H9 (cell line): Measurements from ENCODE around the gene MITF. TPM values are rescaled to one million over a fixed set of nuclear protein-coding genes. Genes with fewer than 3 reads are reported as not detected.

Experiments
- DNase-seq: peaks from one replicate; pipeline ENCODE4 v3.0.0-alpha.2; 2017
- H2AFZ ChIP-seq: one replicate; pipeline ENCODE4 v1.6.1; 2013; ENCODE audit warnings: mild to moderate bottlenecking, low read length, control low read depth, moderate library complexity
- H2AK5ac ChIP-seq: 2 replicates; pipeline ENCODE4 v1.6.1; 2013; ENCODE audit warnings: low read length, control low read depth, mixed read lengths; ENCODE audit not compliant: insufficient read length
- H2BK120ac ChIP-seq: one replicate; pipeline ENCODE4 v1.6.1; 2013; ENCODE audit warnings: low read depth, mild to moderate bottlenecking, low read length, control low read depth, inconsistent platforms; ENCODE audit not compliant: poor library complexity, severe bottlenecking
- H2BK12ac ChIP-seq: 2 replicates; pipeline ENCODE4 v1.6.1; 2013; ENCODE audit warnings: low read length, control low read depth, mixed read lengths, low read depth; ENCODE audit not compliant: insufficient read length
- H2BK15ac ChIP-seq: 2 replicates; pipeline ENCODE4 v1.6.1; 2013; ENCODE audit warnings: low read depth, low read length, control low read depth
- H2BK20ac ChIP-seq: one replicate; pipeline ENCODE4 v1.6.1; 2013; ENCODE audit warnings: low read depth, mild to moderate bottlenecking, low read length, control low read depth, inconsistent platforms; ENCODE audit not compliant: poor library complexity, severe bottlenecking
- H2BK5ac ChIP-seq: 2 replicates; pipeline ENCODE4 v1.6.1; 2013; ENCODE audit warnings: low read length, control low read depth, mixed read lengths; ENCODE audit not compliant: insufficient read length
- H3K14ac ChIP-seq: 2 replicates; pipeline ENCODE4 v1.6.1; 2013; ENCODE audit warnings: low read length, control low read depth; ENCODE audit not compliant: insufficient read depth
- H3K18ac ChIP-seq: 2 replicates; pipeline ENCODE4 v1.6.1; 2013; ENCODE audit warnings: low read depth, mild to moderate bottlenecking, mixed read lengths, low read length, control low read depth; ENCODE audit not compliant: insufficient read length
- H3K23ac ChIP-seq: 2 replicates; pipeline ENCODE4 v1.6.1; 2013; ENCODE audit warnings: low read length, control low read depth, mixed read lengths, low read depth; ENCODE audit not compliant: insufficient read length
- H3K23me2 ChIP-seq: 2 replicates; pipeline ENCODE4 v1.6.1; 2013; ENCODE audit warnings: low read depth, mild to moderate bottlenecking, mixed read lengths, low read length, control low read depth; ENCODE audit not compliant: insufficient read length, poor library complexity, severe bottlenecking
- H3K27ac ChIP-seq: 2 replicates; pipeline ENCODE4 v1.5.1; 2013; ENCODE audit warnings: low read length, control low read depth, mixed read lengths, low read depth; ENCODE audit not compliant: insufficient read length
- H3K27me3 ChIP-seq: 2 replicates; pipeline ENCODE4 v1.6.1; 2013; ENCODE audit warnings: low read length, control low read depth, inconsistent platforms; ENCODE audit not compliant: insufficient read depth
- H3K4ac ChIP-seq: 2 replicates; pipeline ENCODE4 v1.6.1; 2013; ENCODE audit warnings: low read depth, mild to moderate bottlenecking, control low read depth, inconsistent platforms, low read length, moderate library complexity
- H3K4me1 ChIP-seq: 2 replicates; pipeline ENCODE4 v1.6.1; 2013; ENCODE audit warnings: low read length, control low read depth, inconsistent platforms; ENCODE audit not compliant: insufficient read depth
- H3K4me2 ChIP-seq: 2 replicates; pipeline ENCODE4 v1.6.1; 2013; ENCODE audit warnings: low read length, control low read depth, mixed read lengths; ENCODE audit not compliant: insufficient read length, insufficient read depth
- H3K56ac ChIP-seq: 2 replicates; pipeline ENCODE4 v1.6.1; 2013; ENCODE audit warnings: low read depth, mild to moderate bottlenecking, mixed read lengths, low read length, control low read depth; ENCODE audit not compliant: insufficient read length
- H3K79me1 ChIP-seq: 2 replicates; pipeline ENCODE4 v1.6.1; 2013; ENCODE audit warnings: low read depth, mild to moderate bottlenecking, moderate library complexity, low read length, control low read depth, inconsistent platforms; ENCODE audit not compliant: insufficient read depth, poor library complexity, severe bottlenecking
- H3K79me2 ChIP-seq: 2 replicates; pipeline ENCODE4 v1.6.1; 2013; ENCODE audit warnings: low read length, control low read depth, inconsistent platforms; ENCODE audit not compliant: insufficient read depth
- H3K9ac ChIP-seq: 2 replicates; pipeline ENCODE4 v1.6.1; 2013; ENCODE audit warnings: low read length, control low read depth, mixed read lengths; ENCODE audit not compliant: insufficient read length; ENCODE audit errors: extremely low read depth
- H3K9me3 ChIP-seq: one replicate; pipeline ENCODE4 v1.6.1; 2013; ENCODE audit warnings: low read depth, low read length, inconsistent platforms; ENCODE audit not compliant: control insufficient read depth
- H3T11ph ChIP-seq: one replicate; pipeline ENCODE4 v1.6.1; 2013; ENCODE audit warnings: mild to moderate bottlenecking, low read length, control low read depth, inconsistent platforms
- H4K20me1 ChIP-seq: one replicate; pipeline ENCODE4 v1.6.1; 2013; ENCODE audit not compliant: control insufficient read depth, insufficient read length, insufficient read depth
- H4K5ac ChIP-seq: 2 replicates; pipeline ENCODE4 v1.6.1; 2013; ENCODE audit warnings: low read depth, mild to moderate bottlenecking, mixed read lengths, low read length, control low read depth; ENCODE audit not compliant: insufficient read length
- H4K8ac ChIP-seq: replicated peaks from 2 replicates; pipeline ENCODE4 v1.6.1; 2013; ENCODE audit warnings: low read length, control low read depth, mixed read lengths, low read depth; ENCODE audit not compliant: insufficient read length
- H4K91ac ChIP-seq: 2 replicates; pipeline ENCODE4 v1.6.1; 2013; ENCODE audit warnings: low read depth, mild to moderate bottlenecking, moderate library complexity, mixed read lengths, low read length, control low read depth; ENCODE audit not compliant: insufficient read length
- H3K27ac Mint-ChIP-seq, 3 experiments: 2 replicates in 2 of 3; 3 replicates in 1 of 3; pipeline ENCODE4 v1.8.0; 2020 to 2021; ENCODE audit warnings: mixed read lengths in 3 of 3, mild to moderate bottlenecking in 1 of 3, moderate library complexity in 1 of 3
- H3K27me3 Mint-ChIP-seq: 2 replicates; pipeline ENCODE4 v1.8.0; 2021; ENCODE audit warnings: low read depth, mild to moderate bottlenecking, moderate library complexity, mixed read lengths
- H3K36me3 Mint-ChIP-seq, 3 experiments: 2 replicates in 2 of 3; 3 replicates in 1 of 3; pipeline ENCODE4 v1.8.0; 2020 to 2021; ENCODE audit warnings: low read depth in 3 of 3, mixed read lengths in 3 of 3; ENCODE audit not compliant: insufficient read depth in 1 of 3
- H3K4me1 Mint-ChIP-seq, 2 experiments: 2 replicates each; pipeline ENCODE4 v1.8.0; 2020; ENCODE audit warnings: mixed read lengths in 2 of 2
- H3K4me3 Mint-ChIP-seq, 2 experiments: 2 replicates in 1 of 2; 3 replicates in 1 of 2; pipeline ENCODE4 v1.8.0; 2020 to 2021; ENCODE audit warnings: mild to moderate bottlenecking in 2 of 2, mixed read lengths in 2 of 2, moderate library complexity in 1 of 2
- H3K9me3 Mint-ChIP-seq, 2 experiments: 2 replicates in 1 of 2; 3 replicates in 1 of 2; pipeline ENCODE4 v1.8.0; 2020; ENCODE audit warnings: mild to moderate bottlenecking in 2 of 2, mixed read lengths in 2 of 2, moderate library complexity in 1 of 2
- WGBS: extraction: QIAGEN DNeasy Blood & Tissue Kit; methylation state at CpG from one replicate; pipeline ENCODE4 v1.1.7; 2013; ENCODE audit warnings: missing lambda C conversion rate, low lambda C conversion rate, mixed read lengths; ENCODE audit not compliant: insufficient read length; ENCODE audit errors: extremely low coverage; 5-methylcytosine and 5-hydroxymethylcytosine counted together
- total RNA-seq: library from RNA; stranded (reverse); gene quantifications from 2 replicates; pipeline ENCODE4 v1.2.1, GENCODE V29; 2021
- TF ChIP-seq, protein P1 (sequence below): fragments of 200-600 bp; sonication (generic); conservative IDR thresholded peaks from 3 replicates; pipeline ENCODE4 v1.8.0; 2021; ENCODE audit warnings: antibody characterized with exemption, mild to moderate bottlenecking

The MITF gene
- total RNA-seq, 1 experiment from 2014 or later: 0.81 TPM

- H4K91ac ChIP-seq: no peak overlapping the region
- no peak overlapping the region for H4K8ac ChIP-seq
- no peak overlapping the region for H3K18ac ChIP-seq
- H3K79me2 ChIP-seq: no peaks in the 10 kb centered on the region
- no peaks in the 10 kb centered on the region for H4K20me1 ChIP-seq
- no peaks in the 10 kb centered on the region for H3K27me3 ChIP-seq
- no peak overlapping the region for H2BK20ac ChIP-seq
- no peaks in the 10 kb centered on the region for H3K9me3 Mint-ChIP-seq
- H3K27ac ChIP-seq: no peak overlapping the region
- H3K4me2 ChIP-seq: no peak overlapping the region
- no peak overlapping the region for H2AFZ ChIP-seq
- H3K14ac ChIP-seq: peak overlapping the region; percentile 71; the same call in 1 of the 2 replicates
- H3K27me3 Mint-ChIP-seq: no peaks in the 10 kb centered on the region
- no peak overlapping the region; a peak in 1 of 7 replicates for H3K27ac Mint-ChIP-seq
- H2BK12ac ChIP-seq: peak overlapping the region; percentile 50
- H3K4me1 ChIP-seq: peaks cover 2% of the 10 kb centered on the region; the same call in 1 of the 2 replicates
- no peak overlapping the region for H3K4me3 Mint-ChIP-seq
- H3K23ac ChIP-seq: no peak overlapping the region
- H3K9me3 ChIP-seq: no peaks in the 10 kb centered on the region
- no peaks in the 10 kb centered on the region for H3K79me1 ChIP-seq
- H2BK120ac ChIP-seq: no peak overlapping the region
- no peak overlapping the region for H3K9ac ChIP-seq
- no peak overlapping the region for H2BK5ac ChIP-seq
- no peaks in the 10 kb centered on the region for H3K36me3 Mint-ChIP-seq
- H3K4me1 Mint-ChIP-seq: peaks cover 3 to 7% of the 10 kb centered on the region in 2 experiments; a peak in 3 of 4 replicates
- no peaks in the 10 kb centered on the region for H3K23me2 ChIP-seq
- no peak overlapping the region for H2AK5ac ChIP-seq
- no peak overlapping the region for H3K4ac ChIP-seq
- H4K5ac ChIP-seq: no peak overlapping the region
- no CpG with 5 or more reads among the region's 6 CpGs for WGBS
- TF ChIP-seq, protein P1, sequence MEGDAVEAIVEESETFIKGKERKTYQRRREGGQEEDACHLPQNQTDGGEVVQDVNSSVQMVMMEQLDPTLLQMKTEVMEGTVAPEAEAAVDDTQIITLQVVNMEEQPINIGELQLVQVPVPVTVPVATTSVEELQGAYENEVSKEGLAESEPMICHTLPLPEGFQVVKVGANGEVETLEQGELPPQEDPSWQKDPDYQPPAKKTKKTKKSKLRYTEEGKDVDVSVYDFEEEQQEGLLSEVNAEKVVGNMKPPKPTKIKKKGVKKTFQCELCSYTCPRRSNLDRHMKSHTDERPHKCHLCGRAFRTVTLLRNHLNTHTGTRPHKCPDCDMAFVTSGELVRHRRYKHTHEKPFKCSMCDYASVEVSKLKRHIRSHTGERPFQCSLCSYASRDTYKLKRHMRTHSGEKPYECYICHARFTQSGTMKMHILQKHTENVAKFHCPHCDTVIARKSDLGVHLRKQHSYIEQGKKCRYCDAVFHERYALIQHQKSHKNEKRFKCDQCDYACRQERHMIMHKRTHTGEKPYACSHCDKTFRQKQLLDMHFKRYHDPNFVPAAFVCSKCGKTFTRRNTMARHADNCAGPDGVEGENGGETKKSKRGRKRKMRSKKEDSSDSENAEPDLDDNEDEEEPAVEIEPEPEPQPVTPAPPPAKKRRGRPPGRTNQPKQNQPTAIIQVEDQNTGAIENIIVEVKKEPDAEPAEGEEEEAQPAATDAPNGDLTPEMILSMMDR: no peak
- H3K56ac ChIP-seq: peak overlapping the region; percentile 57
- H2BK15ac ChIP-seq: no peak overlapping the region
- DNase-seq: no peak
- H3T11ph ChIP-seq: no peak overlapping the region
Measured at GRCh38 chr3:69938061-69938460, 198.8 kb downstream of the MITF start.
